CD4-positive, alpha-beta T cell (primary cell): Measurements from ENCODE around the gene SAMMSON. TPM values are rescaled to one million over a fixed set of nuclear protein-coding genes. Genes with fewer than 3 reads are reported as not detected.
A peak's percentile ranks its signal among the peaks of the same experiment; 100 is the strongest.

Experiments used
- ATAC-seq: fragments of 200-7000 bp; cut with Tn5 transposase; one replicate; pipeline ENCODE4 v1.10.0; 2022; ENCODE audit warnings: mild to moderate bottlenecking; ENCODE audit not compliant: poor library complexity
- CTCF ChIA-PET: fragments of 350-600 bp; sonication (Branson Sonifier 250); formaldehyde crosslinking; loops from one replicate; lab custom pipeline; 2021; ENCODE audit warnings: antibody characterized with exemption, inconsistent platforms; lab: Charles Lee
- POLR2A ChIA-PET: fragments of 350-600 bp; sonication (Branson Sonifier 250); formaldehyde crosslinking; loops from one replicate; lab custom pipeline; 2021; ENCODE audit warnings: antibody characterized with exemption, inconsistent platforms; lab: Charles Lee
- DNase-seq, 14 experiments: peaks; one replicate each; pipeline ENCODE4 v3.0.0-alpha.2; 2013 to 2020; ENCODE audit warnings: mixed read lengths in 2 of 14
- H3K27ac ChIP-seq, 2 donors: one replicate each; pipeline versions ENCODE4 v1.5.1 to v1.7.0; 2013; ENCODE audit warnings: low read length in 2 of 2, low read depth in 1 of 2, mild to moderate bottlenecking in 1 of 2
- H3K27me3 ChIP-seq, 2 experiments: 1 replicate in 1 of 2; 2 replicates in 1 of 2; pipeline versions ENCODE4 v1.6.1 to v1.7.0; 2013; ENCODE audit warnings: low read length in 2 of 2, control low read depth in 1 of 2, mild to moderate bottlenecking in 1 of 2, moderate library complexity in 1 of 2; ENCODE audit not compliant: insufficient read depth in 2 of 2, control insufficient read depth in 1 of 2
- H3K36me3 ChIP-seq: one replicate; pipeline ENCODE4 v1.6.1; 2013; ENCODE audit warnings: low read length, control low read depth; ENCODE audit not compliant: insufficient read depth
- H3K4me1 ChIP-seq: one replicate; pipeline ENCODE4 v1.6.1; 2013; ENCODE audit warnings: low read length, control low read depth; ENCODE audit not compliant: insufficient read depth
- H3K4me3 ChIP-seq: one replicate; pipeline ENCODE4 v1.5.1; 2013; ENCODE audit warnings: mild to moderate bottlenecking, low read length, moderate library complexity
- H3K9me3 ChIP-seq, 2 experiments: 1 replicate in 1 of 2; 2 replicates in 1 of 2; pipeline versions ENCODE4 v1.6.1 to v1.7.0; 2013; ENCODE audit warnings: low read length in 2 of 2, mild to moderate bottlenecking in 2 of 2, control low read depth in 1 of 2, moderate library complexity in 1 of 2; ENCODE audit not compliant: control insufficient read depth in 1 of 2, insufficient read depth in 1 of 2
- H3K27ac Mint-ChIP-seq: one replicate; pipeline ENCODE4 v1.8.0; 2020; ENCODE audit warnings: mixed read lengths
- H3K27me3 Mint-ChIP-seq: one replicate; pipeline ENCODE4 v1.8.0; 2021; ENCODE audit warnings: mixed read lengths
- H3K36me3 Mint-ChIP-seq: one replicate; pipeline ENCODE4 v1.8.0; 2021; ENCODE audit warnings: low read depth, mixed read lengths
- H3K4me1 Mint-ChIP-seq: one replicate; pipeline ENCODE4 v1.8.0; 2021; ENCODE audit warnings: low read depth, mixed read lengths
- H3K4me3 Mint-ChIP-seq: one replicate; pipeline ENCODE4 v1.8.0; 2020; ENCODE audit warnings: mild to moderate bottlenecking, mixed read lengths
- H3K9me3 Mint-ChIP-seq: one replicate; pipeline ENCODE4 v1.8.0; 2020; ENCODE audit warnings: mixed read lengths
- intact Hi-C, 2 experiments: fragments of 100-400 bp; cut with DNase I in 1 of 2; cut with micrococcal nuclease in 1 of 2; formaldehyde crosslinking; loops; one replicate each; pipeline versions ENCODE4 v1.15.1 to v1.9.0; 2023 to 2025; cut with DNase I, micrococcal nuclease
- total RNA-seq, 174 experiments: library from RNA in 2 of 174; stranded (reverse) in 2 of 174; gene quantifications; one replicate each; pipeline ENCODE4 v1.2.3 and lab custom pipeline; 2021 to 2026
- TF ChIP-seq, protein P1 (sequence below): fragments of 200-600 bp; IDR thresholded peaks from one replicate; pipeline ENCODE4 v1.8.0; 2022; ENCODE audit warnings: antibody characterized with exemption, mild to moderate bottlenecking

SAMMSON gene
- total RNA-seq, 2 experiments from 2014 or later: not detected

DNA sequence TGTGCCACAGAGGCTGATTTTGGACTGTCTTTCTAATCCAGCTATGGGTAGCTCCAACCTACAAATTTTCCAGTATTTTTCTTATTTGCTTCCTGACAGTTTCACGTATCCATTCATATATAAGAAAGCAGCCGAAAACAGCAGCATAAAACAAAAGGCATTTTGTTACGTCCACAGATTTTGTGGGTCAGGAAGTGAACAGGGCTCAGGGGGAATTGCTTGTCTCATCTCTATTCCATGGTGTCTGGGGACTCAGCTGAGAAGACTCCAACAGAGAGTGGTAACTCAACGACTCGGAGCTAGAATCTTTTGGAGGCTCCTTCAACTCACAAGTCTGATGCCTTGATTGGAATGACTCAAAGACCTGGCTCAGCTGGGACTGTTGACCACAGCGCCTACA, 11.7 kb upstream of the SAMMSON start:
- no peak for ATAC-seq
- TF ChIP-seq, protein P1, sequence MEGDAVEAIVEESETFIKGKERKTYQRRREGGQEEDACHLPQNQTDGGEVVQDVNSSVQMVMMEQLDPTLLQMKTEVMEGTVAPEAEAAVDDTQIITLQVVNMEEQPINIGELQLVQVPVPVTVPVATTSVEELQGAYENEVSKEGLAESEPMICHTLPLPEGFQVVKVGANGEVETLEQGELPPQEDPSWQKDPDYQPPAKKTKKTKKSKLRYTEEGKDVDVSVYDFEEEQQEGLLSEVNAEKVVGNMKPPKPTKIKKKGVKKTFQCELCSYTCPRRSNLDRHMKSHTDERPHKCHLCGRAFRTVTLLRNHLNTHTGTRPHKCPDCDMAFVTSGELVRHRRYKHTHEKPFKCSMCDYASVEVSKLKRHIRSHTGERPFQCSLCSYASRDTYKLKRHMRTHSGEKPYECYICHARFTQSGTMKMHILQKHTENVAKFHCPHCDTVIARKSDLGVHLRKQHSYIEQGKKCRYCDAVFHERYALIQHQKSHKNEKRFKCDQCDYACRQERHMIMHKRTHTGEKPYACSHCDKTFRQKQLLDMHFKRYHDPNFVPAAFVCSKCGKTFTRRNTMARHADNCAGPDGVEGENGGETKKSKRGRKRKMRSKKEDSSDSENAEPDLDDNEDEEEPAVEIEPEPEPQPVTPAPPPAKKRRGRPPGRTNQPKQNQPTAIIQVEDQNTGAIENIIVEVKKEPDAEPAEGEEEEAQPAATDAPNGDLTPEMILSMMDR: no peak
- ChIA-PET CTCF (no interaction called here), POLR2A (no interaction called here)
- no peak overlapping the region for H3K27ac Mint-ChIP-seq
- no peaks in the 10 kb centered on the region for H3K9me3 Mint-ChIP-seq
- no peak overlapping the region for H3K4me3 Mint-ChIP-seq
- H3K36me3 Mint-ChIP-seq: no peaks in the 10 kb centered on the region
- Histone ChIP-seq H3K4me1 (no peaks in the 10 kb centered on the region), H3K27me3 (no peaks in the 10 kb centered on the region), H3K4me3 (no peak overlapping the region), H3K27ac (no peak overlapping the region), H3K9me3 (no peaks in the 10 kb centered on the region), H3K36me3 (no peaks in the 10 kb centered on the region)
- peaks cover 3% of the 10 kb centered on the region for H3K27me3 Mint-ChIP-seq
- intact Hi-C loops: no loop called here
- no peaks in the 10 kb centered on the region for H3K4me1 Mint-ChIP-seq
- DNase-seq: no peak

DNA sequence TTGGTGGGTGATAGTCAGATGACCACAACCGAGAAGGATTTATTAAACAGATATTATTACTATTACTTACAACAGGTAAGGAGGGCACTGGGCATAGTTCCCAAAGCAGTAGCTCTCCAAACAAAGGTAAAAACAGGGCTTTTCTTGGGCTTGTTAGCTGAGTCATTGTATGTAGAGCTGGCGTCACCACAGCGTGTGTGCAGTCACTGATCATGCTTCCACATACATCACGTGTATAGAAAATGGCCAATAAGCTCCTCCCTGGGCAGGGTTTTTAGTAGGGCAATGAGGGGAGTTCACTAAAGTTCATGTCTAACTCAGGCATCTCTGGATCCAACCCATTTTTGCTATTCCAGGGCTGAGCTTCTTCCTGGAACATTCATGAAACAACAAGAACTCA, 5.8 kb upstream of the SAMMSON start:
- Histone ChIP-seq H3K4me3 (no peak overlapping the region), H3K9me3 (no peaks in the 10 kb centered on the region), H3K4me1 (no peaks in the 10 kb centered on the region), H3K36me3 (no peaks in the 10 kb centered on the region), H3K27me3 (no peaks in the 10 kb centered on the region), H3K27ac (no peak overlapping the region)
- no peaks in the 10 kb centered on the region for H3K4me1 Mint-ChIP-seq
- H3K36me3 Mint-ChIP-seq: no peaks in the 10 kb centered on the region
- no peak overlapping the region for H3K4me3 Mint-ChIP-seq
- ChIA-PET CTCF (no interaction called here), POLR2A (no interaction called here)
- no peaks in the 10 kb centered on the region for H3K9me3 Mint-ChIP-seq
- intact Hi-C loops: no loop called here
- peaks cover 3% of the 10 kb centered on the region for H3K27me3 Mint-ChIP-seq
- ATAC-seq: no peak
- TF ChIP-seq, protein P1: no peak
- DNase-seq: no peak
- H3K27ac Mint-ChIP-seq: no peak overlapping the region

DNA sequence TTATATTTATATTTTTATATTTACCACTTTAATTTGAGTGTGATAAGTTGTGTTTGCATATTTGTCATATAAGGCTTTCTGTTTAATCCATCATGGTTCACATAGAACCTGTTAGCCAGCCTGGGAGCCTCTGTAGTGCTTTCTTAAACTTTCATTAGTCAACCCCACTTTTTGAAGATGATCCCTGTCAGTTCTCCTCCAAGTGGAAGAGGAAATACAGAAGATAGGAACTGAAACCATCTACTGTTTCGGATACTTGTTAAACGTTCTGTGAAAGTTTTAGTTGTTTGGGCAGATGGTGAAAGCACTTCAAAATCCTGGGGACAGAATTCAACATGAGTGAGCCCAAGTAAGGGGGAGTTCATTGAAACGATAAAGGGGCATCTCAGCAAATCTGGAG, 4.6 kb upstream of the SAMMSON start:
- Histone ChIP-seq H3K4me1 (no peaks in the 10 kb centered on the region), H3K27me3 (no peaks in the 10 kb centered on the region), H3K9me3 (peaks cover 0 to 6% of the 10 kb centered on the region in 2 experiments), H3K36me3 (no peaks in the 10 kb centered on the region), H3K27ac (no peak overlapping the region), H3K4me3 (no peak overlapping the region)
- POLR2A ChIA-PET: no interaction called here
- CTCF ChIA-PET: no interaction called here
- no peak for ATAC-seq
- Mint-ChIP-seq H3K27ac (no peak overlapping the region), H3K4me1 (no peaks in the 10 kb centered on the region), H3K4me3 (no peak overlapping the region), H3K36me3 (no peaks in the 10 kb centered on the region), H3K27me3 (peaks cover 3% of the 10 kb centered on the region), H3K9me3 (no peaks in the 10 kb centered on the region)
- DNase-seq: peak in 1 of 14 experiments; percentile 4
- TF ChIP-seq, protein P1: no peak
- intact Hi-C loops: no loop called here
